DND-41 (cell line): ENCODE results near the gene SYT4.

ENCODE experiments used
- EZH2 ChIP-seq: IDR thresholded peaks from 3 replicates; pipeline ENCODE4 v1.6.1; 2012; ENCODE audit warnings: borderline replicate concordance, low read depth, mild to moderate bottlenecking, moderate library complexity, low read length, inconsistent platforms; ENCODE audit not compliant: severe bottlenecking
- TF ChIP-seq, protein P1 (sequence below): IDR thresholded peaks from 2 replicates; pipeline ENCODE4 v1.5.1; 2012; ENCODE audit warnings: borderline replicate concordance, low read length, moderate library complexity, mild to moderate bottlenecking; ENCODE audit not compliant: poor library complexity, severe bottlenecking; ENCODE audit errors: extremely low read depth

DNA sequence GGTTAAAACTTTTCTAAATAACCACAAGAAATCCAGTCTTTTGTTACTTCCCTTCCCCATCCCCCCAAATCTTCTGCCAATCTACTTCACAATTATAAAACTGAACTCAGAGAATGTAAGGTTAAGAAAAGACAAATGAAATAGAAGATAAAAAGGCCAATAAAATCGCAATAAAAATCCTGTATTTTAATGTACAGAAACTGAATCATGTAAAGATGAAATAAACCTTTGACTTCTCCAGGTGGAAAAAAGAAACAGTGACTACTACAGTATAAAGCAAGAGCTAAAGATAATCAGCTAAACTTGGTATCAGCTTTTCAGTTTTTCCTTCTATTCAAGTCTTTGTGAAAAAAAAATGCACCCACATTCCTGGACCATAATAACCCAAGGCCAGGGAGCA, 1.7 kb downstream of the SYT4 start:
- TF ChIP-seq, protein P1, sequence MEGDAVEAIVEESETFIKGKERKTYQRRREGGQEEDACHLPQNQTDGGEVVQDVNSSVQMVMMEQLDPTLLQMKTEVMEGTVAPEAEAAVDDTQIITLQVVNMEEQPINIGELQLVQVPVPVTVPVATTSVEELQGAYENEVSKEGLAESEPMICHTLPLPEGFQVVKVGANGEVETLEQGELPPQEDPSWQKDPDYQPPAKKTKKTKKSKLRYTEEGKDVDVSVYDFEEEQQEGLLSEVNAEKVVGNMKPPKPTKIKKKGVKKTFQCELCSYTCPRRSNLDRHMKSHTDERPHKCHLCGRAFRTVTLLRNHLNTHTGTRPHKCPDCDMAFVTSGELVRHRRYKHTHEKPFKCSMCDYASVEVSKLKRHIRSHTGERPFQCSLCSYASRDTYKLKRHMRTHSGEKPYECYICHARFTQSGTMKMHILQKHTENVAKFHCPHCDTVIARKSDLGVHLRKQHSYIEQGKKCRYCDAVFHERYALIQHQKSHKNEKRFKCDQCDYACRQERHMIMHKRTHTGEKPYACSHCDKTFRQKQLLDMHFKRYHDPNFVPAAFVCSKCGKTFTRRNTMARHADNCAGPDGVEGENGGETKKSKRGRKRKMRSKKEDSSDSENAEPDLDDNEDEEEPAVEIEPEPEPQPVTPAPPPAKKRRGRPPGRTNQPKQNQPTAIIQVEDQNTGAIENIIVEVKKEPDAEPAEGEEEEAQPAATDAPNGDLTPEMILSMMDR = no peak
- TF ChIP-seq EZH2 = no peak
